Measurements from ENCODE around the gene TSHR.

TSHR gene

DNA sequence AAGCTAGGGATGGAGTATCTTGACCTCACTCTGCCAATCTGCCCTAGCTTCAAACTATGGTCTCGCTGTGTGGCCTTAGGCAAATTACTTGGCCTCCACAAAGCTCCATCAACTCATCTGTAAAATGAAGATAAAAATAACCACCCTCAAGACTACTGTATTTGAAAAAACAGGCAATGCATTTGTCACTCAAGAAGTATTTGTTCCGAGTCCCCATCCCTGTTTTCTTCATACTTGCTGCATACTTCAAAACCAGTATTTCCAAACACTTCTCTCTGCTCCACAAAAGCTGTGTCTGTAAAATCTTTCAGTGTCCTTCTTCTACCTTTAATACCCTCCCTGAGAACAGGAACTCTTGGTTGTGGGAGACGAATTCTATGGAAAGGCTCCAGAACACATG lies 217.5 kb downstream of the TSHR start:
- DNase-seq (ENCODE audit: low spot score), result no peak
- no peak for FAIRE-seq

GRCh38 chr14:81176241-81176640 lies 220.8 kb downstream of the TSHR start:
- no peak for FAIRE-seq
- DNase-seq (ENCODE audit: low spot score), result no peak

- DNase-seq (ENCODE audit: low spot score), result no peak
- no peak for FAIRE-seq
These were observed 221.8 kb downstream of the TSHR start for GRCh38 chr14:81177225-81177624.

DNA sequence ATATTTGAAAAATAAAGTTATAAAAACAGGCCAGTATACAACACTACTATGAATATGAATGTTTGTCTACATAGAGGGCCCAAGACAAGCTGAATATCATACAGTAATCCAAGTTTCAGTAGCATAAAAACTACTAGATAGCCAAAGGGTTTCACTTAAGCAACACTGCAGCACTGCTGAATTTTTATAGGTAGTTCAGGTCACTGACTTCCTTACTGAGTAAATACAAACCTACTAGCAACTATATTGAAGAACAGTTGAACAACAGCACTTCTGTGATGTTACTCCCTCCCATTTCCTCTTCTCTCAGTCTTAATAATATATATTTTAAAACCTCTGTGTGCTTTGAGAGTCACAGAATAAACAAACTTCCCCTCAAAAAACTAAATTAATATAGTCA lies 222.6 kb downstream of the TSHR start:
- FAIRE-seq, result no peak
- no peak for DNase-seq (ENCODE audit: low spot score)

GRCh38 chr14:81179631-81180030 lies 224.2 kb downstream of the TSHR start:
- DNase-seq (ENCODE audit: low spot score) (no peak), FAIRE-seq (no peak)

DNA sequence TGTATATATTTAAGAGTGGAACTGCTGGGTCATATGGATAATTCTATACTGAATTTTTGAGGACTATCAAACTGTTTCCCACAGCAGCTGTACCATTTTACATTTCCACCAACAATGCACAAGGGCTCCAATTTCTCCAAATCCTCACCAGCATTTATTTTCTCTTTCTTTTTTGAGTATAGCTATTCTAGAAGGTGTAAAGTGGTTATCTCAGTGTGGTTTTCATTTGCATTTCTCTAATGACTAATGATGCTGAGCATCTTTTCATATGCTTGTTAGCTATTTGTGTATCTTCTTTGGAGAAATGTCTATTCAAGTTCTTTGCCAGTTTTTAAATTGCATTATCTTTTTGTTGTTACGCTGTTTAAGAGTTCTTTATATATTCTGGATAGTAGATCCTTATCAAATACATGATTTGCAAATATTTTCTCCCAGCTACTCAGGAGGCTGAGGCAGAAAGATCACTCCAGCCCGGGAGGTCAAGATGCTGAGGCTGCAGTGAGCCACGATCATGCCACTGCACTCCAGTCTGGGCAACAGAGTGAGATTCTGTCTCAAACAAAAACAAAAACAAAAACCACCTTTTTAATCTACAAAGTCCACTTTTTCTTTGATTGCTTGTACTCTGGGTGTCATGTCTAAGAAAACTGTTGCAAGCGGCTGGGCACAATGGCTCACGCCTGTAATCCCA lies 232.6 kb downstream of the TSHR start:
- FAIRE-seq (no peak), DNase-seq (ENCODE audit: low spot score) (no peak)

GRCh38 chr14:81192594-81192993 lies 237.2 kb downstream of the TSHR start:
- FAIRE-seq, result no peak
- DNase-seq (ENCODE audit: low spot score), result no peak

- FAIRE-seq (no peak), DNase-seq (ENCODE audit: low spot score) (no peak)
These were observed 238.7 kb downstream of the TSHR start for GRCh38 chr14:81193924-81194633.
